ENCODE data around the gene TCEANC. TPM values are rescaled to one million over a fixed set of nuclear protein-coding genes. Genes with fewer than 3 reads are reported as not detected.
"Not testable (repeated sequence)": the region's sequence is repeated elsewhere in the genome, so short reads cannot be mapped to it uniquely, and the experiment has no call there.

The TCEANC gene
- total RNA-seq, 4 donors from 2014 or later = 2.9 to 4.1 (median 3.3) TPM

DNA sequence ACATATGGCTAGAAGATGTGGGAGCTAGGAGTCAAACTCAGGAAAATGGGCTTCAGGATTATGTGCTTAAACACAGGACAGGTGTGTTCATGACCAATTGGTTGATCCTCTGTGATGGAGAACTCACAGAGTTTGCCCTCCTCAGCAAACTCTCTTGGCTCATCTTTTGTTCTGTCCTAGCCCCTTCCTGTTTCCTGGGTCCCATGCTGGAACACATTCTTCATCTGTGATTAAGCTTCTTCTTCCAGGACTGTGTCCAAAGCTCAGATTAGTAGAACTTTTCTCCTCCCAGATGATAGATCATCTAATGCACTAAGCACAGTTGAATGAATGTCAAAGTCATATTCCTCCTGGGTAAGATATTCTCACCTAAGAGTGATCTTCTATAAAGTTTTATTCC is 38.8 kb upstream of the TCEANC start:
- Histone ChIP-seq H3K4me1 (no peaks in the 10 kb centered on the region), H3K36me3 (no peaks in the 10 kb centered on the region), H3K27me3 (no peaks in the 10 kb centered on the region), H3K27ac (no peak overlapping the region), H3K4me3 (no peak overlapping the region), H3K9me3 (no peaks in the 10 kb centered on the region)
- intact Hi-C loops (cut with DNase I; ENCODE audit: low total_unique reads) (no loop called here), in situ Hi-C loops (cut with MboI; ENCODE audit: low sequenced_read_pairs in 4 of 4) (no loop called here)
- DNase-seq (no peak), ATAC-seq (no peak)
- TF ChIP-seq POLR2A (IDR thresholded peaks at IDR 0.05) = no peak
- no peak for TF ChIP-seq CTCF (IDR thresholded peaks at IDR 0.05 in 4 of 5, conservative IDR thresholded peaks at IDR 0.05 in 1 of 5)

- DNase-seq = no peak
- H3K36me3 ChIP-seq = no peaks in the 10 kb centered on the region
- no peaks in the 10 kb centered on the region for H3K27me3 ChIP-seq
- TF ChIP-seq POLR2A (IDR thresholded peaks at IDR 0.05) (no peak), CTCF (IDR thresholded peaks at IDR 0.05 in 4 of 5, conservative IDR thresholded peaks at IDR 0.05 in 1 of 5) (no peak)
- H3K27ac ChIP-seq = no peak overlapping the region
- no peak for ATAC-seq
- in situ Hi-C loops (cut with MboI; ENCODE audit: low sequenced_read_pairs in 4 of 4) = no loop called here
- H3K4me1 ChIP-seq = no peaks in the 10 kb centered on the region
- H3K9me3 ChIP-seq = no peaks in the 10 kb centered on the region
- H3K4me3 ChIP-seq = no peak overlapping the region
- intact Hi-C loops (cut with DNase I; ENCODE audit: low total_unique reads) = no loop called here
These were observed 32.7 kb upstream of the TCEANC start for GRCh38 chrX:13620207-13620606.

DNA sequence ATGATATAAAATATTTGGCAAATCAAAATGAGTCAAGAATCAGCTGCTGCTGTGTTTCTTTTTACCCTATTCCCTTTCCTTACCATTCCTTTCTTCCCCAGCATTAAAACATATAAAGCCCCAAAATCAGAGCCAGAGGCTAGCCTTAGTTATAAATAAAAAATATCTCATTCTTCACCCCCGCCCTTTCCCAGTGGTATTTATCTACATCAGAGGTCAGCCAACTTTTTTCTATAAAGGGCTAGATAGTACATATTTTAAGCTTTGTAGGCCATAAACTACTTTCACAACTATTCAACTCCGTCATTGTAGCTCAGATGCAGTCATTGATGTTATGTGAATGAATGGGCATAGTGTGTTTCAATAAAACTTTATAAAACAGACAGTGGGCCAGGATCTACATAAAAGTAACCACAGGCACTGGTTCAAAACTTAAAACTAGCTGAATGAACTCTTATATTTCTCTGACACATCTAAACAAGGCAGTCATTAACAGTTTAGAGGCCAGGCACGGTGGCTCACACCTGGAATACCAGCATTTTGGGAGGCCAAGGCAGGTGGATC is 30.5 kb upstream of the TCEANC start:
- DNase-seq (no peak), ATAC-seq (no peak)
- no peak overlapping the region for H3K4me3 ChIP-seq
- H3K36me3 ChIP-seq = no peaks in the 10 kb centered on the region
- no peak for TF ChIP-seq CTCF (IDR thresholded peaks at IDR 0.05 in 4 of 5, conservative IDR thresholded peaks at IDR 0.05 in 1 of 5)
- TF ChIP-seq POLR2A (IDR thresholded peaks at IDR 0.05) = no peak
- in situ Hi-C loops (cut with MboI; ENCODE audit: low sequenced_read_pairs in 4 of 4) = no loop called here
- no peak overlapping the region for H3K27ac ChIP-seq
- no peaks in the 10 kb centered on the region for H3K9me3 ChIP-seq
- intact Hi-C loops (cut with DNase I; ENCODE audit: low total_unique reads) = no loop called here
- no peaks in the 10 kb centered on the region for H3K4me1 ChIP-seq
- no peaks in the 10 kb centered on the region for H3K27me3 ChIP-seq

DNA sequence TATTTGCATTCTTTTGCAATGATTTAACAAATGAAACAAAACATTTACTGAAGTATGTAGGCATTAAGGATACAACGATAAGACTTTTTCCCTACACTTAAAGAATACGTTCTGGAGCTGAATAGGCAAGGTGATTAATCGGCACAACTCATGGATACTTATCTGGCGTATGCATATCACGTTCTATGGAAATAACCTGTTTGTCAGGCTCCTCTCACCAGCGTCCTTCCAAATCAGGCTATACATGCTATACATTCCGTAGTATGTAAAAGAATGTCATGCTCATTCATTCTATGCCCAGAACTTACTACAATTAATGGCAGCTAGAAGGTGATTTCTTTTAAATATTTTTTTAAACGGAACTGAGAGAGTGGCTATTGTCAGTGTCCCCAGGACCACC is 25.6 kb upstream of the TCEANC start:
- Histone ChIP-seq H3K27me3 (no peaks in the 10 kb centered on the region), H3K9me3 (peaks cover 0 to 7% (median 0%) of the 10 kb centered on the region in 3 donors), H3K36me3 (no peaks in the 10 kb centered on the region), H3K27ac (no peak overlapping the region), H3K4me3 (no peak overlapping the region), H3K4me1 (no peaks in the 10 kb centered on the region)
- DNase-seq (no peak), ATAC-seq (no peak)
- TF ChIP-seq CTCF (IDR thresholded peaks at IDR 0.05 in 4 of 5, conservative IDR thresholded peaks at IDR 0.05 in 1 of 5) (no peak), POLR2A (IDR thresholded peaks at IDR 0.05) (no peak)
- in situ Hi-C loops (cut with MboI; ENCODE audit: low sequenced_read_pairs in 4 of 4) = loop anchor here in 2 of 4 donors (25.0 kb wide), 1 partner anchor 115 kb away; no protein-coding TSS in a partner anchor
- intact Hi-C loops (cut with DNase I; ENCODE audit: low total_unique reads) = no loop called here

DNA sequence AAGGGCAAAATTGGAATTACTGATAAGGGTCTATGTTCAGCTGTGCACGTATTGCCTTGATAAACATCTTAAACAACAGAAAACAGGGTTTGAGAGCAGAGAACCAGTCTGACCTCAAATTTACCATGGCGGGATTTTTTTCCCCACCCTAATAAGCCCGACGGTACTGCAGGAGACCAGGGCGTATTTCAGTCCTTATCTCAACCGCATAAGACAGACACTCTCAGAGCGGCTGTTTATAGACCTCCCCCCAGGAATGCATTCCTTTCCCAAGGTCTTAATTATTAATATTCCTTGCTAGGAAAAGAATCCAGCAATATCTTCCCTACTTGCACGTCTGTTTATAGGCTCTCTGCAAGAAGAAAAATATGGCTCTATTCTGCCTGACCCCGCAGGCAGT is 15.7 kb upstream of the TCEANC start:
- H3K27me3 ChIP-seq; H3K27ac ChIP-seq; H3K4me3 ChIP-seq; H3K4me1 ChIP-seq; H3K9me3 ChIP-seq; intact Hi-C loops (cut with DNase I; ENCODE audit: low total_unique reads); H3K36me3 ChIP-seq; DNase-seq; ATAC-seq: not testable (repeated sequence)
- in situ Hi-C loops (cut with MboI; ENCODE audit: low sequenced_read_pairs in 4 of 4) = loop anchor here in 2 of 4 donors (25.0 kb wide), 1 partner anchor 125 kb away; no protein-coding TSS in a partner anchor

All from gastrocnemius medialis (tissue), 4 donors.